ENCODE data around the gene GNE. TPM values are rescaled to one million over a fixed set of nuclear protein-coding genes. Genes with fewer than 3 reads are reported as not detected.
A peak's percentile ranks its signal among the peaks of the same experiment; 100 is the strongest.

The GNE gene
- total RNA-seq, 1 experiment from 2014 or later = 15.2 TPM

GRCh38 chr9:36207016-36207415 lies 51.2 kb downstream of the GNE start:
- POLR2A ChIA-PET = no interaction called here
- H3K36me3 ChIP-seq (ENCODE audit: control insufficient read depth, insufficient read depth, low read length) = peaks cover 15% of the 10 kb centered on the region

GRCh38 chr9:36204906-36205547 lies 53.2 kb downstream of the GNE start:
- POLR2A ChIA-PET = interaction anchor here (0.7 to 1.0 kb wide), 2 partner anchors 13 to 15 kb away, joined by 3 read pairs; no protein-coding TSS in a partner anchor
- H3K27me3 ChIP-seq (replicated peaks; ENCODE audit: control insufficient read depth, insufficient read depth, low read length) = no peaks in the 10 kb centered on the region
- DNase-seq = peak; percentile 47 to 59
- Mint-ChIP-seq H3K9me3 (ENCODE audit: unreplicated experiment) (no peaks in the 10 kb centered on the region), H3K27me3 (ENCODE audit: insufficient read depth, unreplicated experiment) (no peaks in the 10 kb centered on the region), H3K4me3 (ENCODE audit: unreplicated experiment) (no peak overlapping the region), H3K27ac (ENCODE audit: unreplicated experiment) (no peak overlapping the region), H3K4me1 (ENCODE audit: low read depth, unreplicated experiment) (no peaks in the 10 kb centered on the region), H3K36me3 (ENCODE audit: insufficient read depth, unreplicated experiment) (peaks cover 92% of the 10 kb centered on the region)
- BruUV-seq (replicated peaks) = no TSS peak
- no peaks in the 10 kb centered on the region for H3K9me3 ChIP-seq
- peak; percentile 35 to 53 for TF ChIP-seq CTCF (IDR thresholded peaks at IDR 0.05; ENCODE audit: insufficient read depth in 1 of 2, low read depth in 1 of 2, low read length in 1 of 2, severe bottlenecking in 1 of 2, unreplicated experiment in 1 of 2)
- no peaks in the 10 kb centered on the region for H3K4me1 ChIP-seq
- H3K4me3 ChIP-seq (ENCODE audit: low read depth, low read length) = no peak overlapping the region
- intact Hi-C loops (cut with micrococcal nuclease; ENCODE audit: unreplicated experiment) = no loop called here
- H3K36me3 ChIP-seq (ENCODE audit: control insufficient read depth, insufficient read depth, low read length) = peaks cover 9% of the 10 kb centered on the region
- CTCF ChIA-PET = interaction anchor here (0.6 to 1.4 kb wide), 4 partner anchors 15 to 315 kb away, joined by 4 to 13 read pairs (median 8); partner anchors contain the start of genes CCIN and CLTA

More at GRCh38 chr9:36207016-36207415, 51.2 kb downstream of the GNE start:
- intact Hi-C loops (cut with micrococcal nuclease; ENCODE audit: unreplicated experiment) = no loop called here
- no peak overlapping the region for H3K4me3 Mint-ChIP-seq (ENCODE audit: unreplicated experiment)
- no TSS peak for BruUV-seq (replicated peaks)
- no peak for TF ChIP-seq CTCF (IDR thresholded peaks at IDR 0.05; ENCODE audit: insufficient read depth in 1 of 2, low read depth in 1 of 2, low read length in 1 of 2, severe bottlenecking in 1 of 2, unreplicated experiment in 1 of 2)
- H3K27me3 Mint-ChIP-seq (ENCODE audit: insufficient read depth, unreplicated experiment) = no peaks in the 10 kb centered on the region
- H3K9me3 ChIP-seq = no peaks in the 10 kb centered on the region
- CTCF ChIA-PET = interaction anchor here (1.0 kb wide), 1 partner anchor 17 kb away, joined by 4 read pairs; the partner anchor contains the start of gene CLTA
- H3K4me1 ChIP-seq = no peaks in the 10 kb centered on the region
- no peak overlapping the region for H3K4me3 ChIP-seq (ENCODE audit: low read depth, low read length)
- H3K27ac Mint-ChIP-seq (ENCODE audit: unreplicated experiment) = no peak overlapping the region
- H3K36me3 Mint-ChIP-seq (ENCODE audit: insufficient read depth, unreplicated experiment) = peaks cover 97% of the 10 kb centered on the region
- H3K27me3 ChIP-seq (replicated peaks; ENCODE audit: control insufficient read depth, insufficient read depth, low read length) = no peaks in the 10 kb centered on the region
- no peaks in the 10 kb centered on the region for H3K9me3 Mint-ChIP-seq (ENCODE audit: unreplicated experiment)
- H3K4me1 Mint-ChIP-seq (ENCODE audit: low read depth, unreplicated experiment) = no peaks in the 10 kb centered on the region
- DNase-seq = no peak

GRCh38 chr9:36194326-36195000 lies 63.8 kb downstream of the GNE start:
- H3K36me3 Mint-ChIP-seq (ENCODE audit: insufficient read depth, unreplicated experiment) = peaks cover 67% of the 10 kb centered on the region
- Histone ChIP-seq H3K4me3 (ENCODE audit: low read depth, low read length) (no peak overlapping the region), H3K36me3 (ENCODE audit: control insufficient read depth, insufficient read depth, low read length) (no peaks in the 10 kb centered on the region; the same call in 1 of the 2 replicates), H3K27me3 (replicated peaks; ENCODE audit: control insufficient read depth, insufficient read depth, low read length) (no peaks in the 10 kb centered on the region), H3K4me1 (peaks cover 7% of the 10 kb centered on the region; the same call in 1 of the 2 replicates), H3K9me3 (no peaks in the 10 kb centered on the region)
- no peak for TF ChIP-seq CTCF (IDR thresholded peaks at IDR 0.05; ENCODE audit: insufficient read depth in 1 of 2, low read depth in 1 of 2, low read length in 1 of 2, severe bottlenecking in 1 of 2, unreplicated experiment in 1 of 2)
- H3K27me3 Mint-ChIP-seq (ENCODE audit: insufficient read depth, unreplicated experiment) = no peaks in the 10 kb centered on the region
- BruUV-seq (replicated peaks) = no TSS peak
- H3K4me3 Mint-ChIP-seq (ENCODE audit: unreplicated experiment) = peak overlapping the region; percentile 47
- peaks cover 26% of the 10 kb centered on the region for H3K4me1 Mint-ChIP-seq (ENCODE audit: low read depth, unreplicated experiment)
- DNase-seq = no peak
- ChIA-PET POLR2A (interaction anchor here (0.7 kb wide), 1 partner anchor 317 kb away, joined by 3 read pairs; no protein-coding TSS in a partner anchor), CTCF (no interaction called here)
- intact Hi-C loops (cut with micrococcal nuclease; ENCODE audit: unreplicated experiment) = no loop called here
- no peaks in the 10 kb centered on the region for H3K9me3 Mint-ChIP-seq (ENCODE audit: unreplicated experiment)
- peak overlapping the region; percentile 73 for H3K27ac Mint-ChIP-seq (ENCODE audit: unreplicated experiment)
